OCI-LY3 (cell line): ENCODE results near the gene PALLD.

ENCODE experiments used
- EZH2phosphoT487 ChIP-seq: fragments of 200-600 bp; shearing (Covaris generic); IDR thresholded peaks from 2 replicates; pipeline ENCODE4 v1.6.1; 2018; ENCODE audit warnings: antibody characterized with exemption, mixed run types, low read depth
- TF ChIP-seq, protein P1 (sequence below): fragments of 200-600, 300-600 bp; sonication (generic); IDR thresholded peaks from 2 replicates; pipeline ENCODE4 v1.5.1; 2014; ENCODE audit warnings: antibody characterized with exemption, low read length, low read depth

GRCh38 chr4:168564023-168564422, 67.2 kb downstream of the PALLD start:
- TF ChIP-seq, protein P1, sequence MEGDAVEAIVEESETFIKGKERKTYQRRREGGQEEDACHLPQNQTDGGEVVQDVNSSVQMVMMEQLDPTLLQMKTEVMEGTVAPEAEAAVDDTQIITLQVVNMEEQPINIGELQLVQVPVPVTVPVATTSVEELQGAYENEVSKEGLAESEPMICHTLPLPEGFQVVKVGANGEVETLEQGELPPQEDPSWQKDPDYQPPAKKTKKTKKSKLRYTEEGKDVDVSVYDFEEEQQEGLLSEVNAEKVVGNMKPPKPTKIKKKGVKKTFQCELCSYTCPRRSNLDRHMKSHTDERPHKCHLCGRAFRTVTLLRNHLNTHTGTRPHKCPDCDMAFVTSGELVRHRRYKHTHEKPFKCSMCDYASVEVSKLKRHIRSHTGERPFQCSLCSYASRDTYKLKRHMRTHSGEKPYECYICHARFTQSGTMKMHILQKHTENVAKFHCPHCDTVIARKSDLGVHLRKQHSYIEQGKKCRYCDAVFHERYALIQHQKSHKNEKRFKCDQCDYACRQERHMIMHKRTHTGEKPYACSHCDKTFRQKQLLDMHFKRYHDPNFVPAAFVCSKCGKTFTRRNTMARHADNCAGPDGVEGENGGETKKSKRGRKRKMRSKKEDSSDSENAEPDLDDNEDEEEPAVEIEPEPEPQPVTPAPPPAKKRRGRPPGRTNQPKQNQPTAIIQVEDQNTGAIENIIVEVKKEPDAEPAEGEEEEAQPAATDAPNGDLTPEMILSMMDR = no peak
- no peak for TF ChIP-seq EZH2phosphoT487
